Naive thymus-derived CD4-positive, alpha-beta T cell (primary cell): ENCODE data around the gene EFNA3. TPM values are rescaled to one million over a fixed set of nuclear protein-coding genes. Genes with fewer than 3 reads are reported as not detected.

Experiments used
- ATAC-seq: fragments of 150-1000 bp; cut with Tn5 transposase; 2 replicates; pipeline ENCODE4 v1.10.0; 2021; ENCODE audit warnings: mild to moderate bottlenecking, moderate library complexity
- CTCF ChIA-PET: fragments of 350-600 bp; sonication (Branson Sonifier 250); formaldehyde crosslinking; loops from one replicate; lab custom pipeline; 2021; ENCODE audit warnings: antibody characterized with exemption; lab: Charles Lee
- POLR2A ChIA-PET: fragments of 350-600 bp; sonication (Branson Sonifier 250); formaldehyde crosslinking; loops from one replicate; lab custom pipeline; 2021; ENCODE audit warnings: antibody characterized with exemption, inconsistent platforms; lab: Charles Lee
- DNase-seq, 9 donors: peaks; one replicate each; pipeline versions ENCODE4 v3.0.0 to v3.0.0-alpha.2; 2020 to 2022; ENCODE audit warnings: mixed read lengths in 1 of 9
- H3K27ac ChIP-seq: one replicate; pipeline ENCODE4 v1.7.0; 2013; ENCODE audit warnings: mild to moderate bottlenecking, low read depth, low read length, moderate library complexity
- H3K27me3 ChIP-seq, 2 donors: one replicate each; pipeline ENCODE4 v1.7.0; 2013; ENCODE audit warnings: low read length in 2 of 2, mild to moderate bottlenecking in 2 of 2, moderate library complexity in 2 of 2; ENCODE audit not compliant: control insufficient read depth in 2 of 2, insufficient read depth in 2 of 2
- H3K36me3 ChIP-seq, 3 experiments: 1 replicate in 2 of 3; 2 replicates in 1 of 3; pipeline ENCODE4 v1.7.0; 2013; ENCODE audit warnings: low read length in 3 of 3, mild to moderate bottlenecking in 3 of 3, moderate library complexity in 1 of 3; ENCODE audit not compliant: insufficient read depth in 3 of 3, control insufficient read depth in 2 of 3
- H3K4me1 ChIP-seq, 2 donors: one replicate each; pipeline ENCODE4 v1.7.0; 2013; ENCODE audit warnings: low read length in 2 of 2, mild to moderate bottlenecking in 2 of 2, moderate library complexity in 1 of 2; ENCODE audit not compliant: control insufficient read depth in 2 of 2, insufficient read depth in 2 of 2
- H3K4me3 ChIP-seq: 2 replicates; pipeline ENCODE4 v1.7.0; 2013; ENCODE audit warnings: mild to moderate bottlenecking, low read length
- H3K9me3 ChIP-seq, 3 experiments: 1 replicate in 2 of 3; 2 replicates in 1 of 3; pipeline ENCODE4 v1.7.0; 2013; ENCODE audit warnings: low read length in 3 of 3; ENCODE audit not compliant: control insufficient read depth in 2 of 3
- H3K27ac Mint-ChIP-seq, 9 donors: one replicate each; pipeline ENCODE4 v1.8.0; 2020 to 2022; ENCODE audit warnings: mixed read lengths in 9 of 9, mild to moderate bottlenecking in 8 of 9, moderate library complexity in 5 of 9, inconsistent platforms in 2 of 9
- H3K27me3 Mint-ChIP-seq, 5 donors: one replicate each; pipeline ENCODE4 v1.8.0; 2021 to 2022; ENCODE audit warnings: mixed read lengths in 5 of 5, mild to moderate bottlenecking in 1 of 5
- H3K36me3 Mint-ChIP-seq, 5 donors: one replicate each; pipeline ENCODE4 v1.8.0; 2020 to 2022; ENCODE audit warnings: mixed read lengths in 5 of 5, mild to moderate bottlenecking in 3 of 5, inconsistent platforms in 1 of 5
- H3K4me1 Mint-ChIP-seq, 7 donors: one replicate each; pipeline ENCODE4 v1.8.0; 2020 to 2022; ENCODE audit warnings: mixed read lengths in 7 of 7, mild to moderate bottlenecking in 3 of 7, inconsistent platforms in 1 of 7
- H3K4me3 Mint-ChIP-seq, 10 donors: one replicate each; pipeline ENCODE4 v1.8.0; 2020 to 2022; ENCODE audit warnings: mild to moderate bottlenecking in 10 of 10, mixed read lengths in 10 of 10, moderate library complexity in 6 of 10, inconsistent platforms in 2 of 10
- H3K9me3 Mint-ChIP-seq, 11 donors: one replicate each; pipeline ENCODE4 v1.8.0; 2020 to 2022; ENCODE audit warnings: mixed read lengths in 11 of 11, mild to moderate bottlenecking in 4 of 11, inconsistent platforms in 1 of 11, moderate library complexity in 1 of 11
- intact Hi-C, 2 donors: fragments of 100-400 bp; cut with micrococcal nuclease; formaldehyde crosslinking; loops; one replicate each; pipeline ENCODE4 v1.15.1; 2023
- polyA plus RNA-seq, 2 donors: library from polyadenylated mRNA; unstranded; fragments of 300-500 nt; fragmentation: Illumina TruSeq; gene quantifications; one replicate each; pipeline ENCODE4 v1.2.3, GENCODE V29; 2021
- total RNA-seq, 6 experiments: library from RNA in 5 of 6; stranded (reverse) in 5 of 6; gene quantifications; 1 replicate in 5 of 6; 2 replicates in 1 of 6; pipeline ENCODE4 v1.2.3 and lab custom pipeline; 2021 to 2026

The EFNA3 gene
- total and polyA plus RNA-seq, 7 experiments from 2014 or later = 0.42 to 4.0 (median 1.7) TPM

DNA sequence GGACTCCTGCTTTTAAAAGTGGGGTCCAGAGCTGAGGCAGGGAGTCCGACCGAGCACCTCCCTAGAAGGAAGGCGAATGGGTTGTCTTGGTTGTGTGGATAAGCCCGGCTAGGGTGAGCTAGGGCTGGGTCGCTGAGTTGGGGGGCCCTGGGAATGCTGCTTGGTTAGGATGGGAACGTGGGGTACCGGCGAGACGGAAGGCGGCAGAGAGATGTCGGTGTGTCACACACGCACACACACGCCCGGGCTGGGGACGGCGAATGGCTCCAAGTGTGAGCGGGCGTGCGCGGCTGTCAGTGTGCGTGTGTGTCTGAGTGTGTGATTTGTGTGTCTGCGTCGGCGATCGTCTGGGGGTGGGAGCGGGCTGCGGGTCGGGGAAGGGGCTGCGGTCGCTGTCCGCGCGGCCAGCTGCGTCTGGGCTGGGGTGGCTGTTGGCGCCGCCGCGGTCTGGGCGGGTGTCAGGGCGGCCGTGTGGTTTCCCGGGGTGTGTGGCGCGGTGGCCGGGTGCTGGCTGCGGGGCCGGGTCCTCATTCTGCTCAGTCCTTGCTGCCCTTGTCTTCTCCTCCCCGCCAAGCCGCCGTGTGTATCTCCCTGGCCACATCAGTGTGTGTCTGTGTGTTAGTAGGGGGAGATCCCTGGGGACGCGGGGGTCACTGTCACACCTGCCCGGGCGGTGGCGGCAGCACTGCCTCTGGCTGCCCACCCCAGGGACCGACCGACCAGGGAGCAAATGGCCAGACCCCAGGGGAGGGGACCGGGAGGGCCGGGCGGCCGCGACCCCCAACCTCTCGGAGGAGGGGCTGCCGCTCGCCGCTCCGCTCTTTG, 1.1 kb downstream of the EFNA3 start:
- peak overlapping the region in 8 of 9 donors; percentile 1 to 84 (median 50) for H3K27ac Mint-ChIP-seq
- POLR2A ChIA-PET = interaction anchor here (0.6 to 1.7 kb wide), 5 partner anchors 10 to 93 kb away, joined by 3 to 8 read pairs (median 4); partner anchors contain the start of genes EFNA4 and KRTCAP2
- H3K4me3 Mint-ChIP-seq = peak overlapping the region; percentile 79 to 92 (median 86)
- CTCF ChIA-PET = interaction anchor here (0.7 to 8.1 kb wide), 4 partner anchors 16 to 42 kb away, joined by 3 to 52 read pairs (median 4); partner anchors contain the start of gene EFNA4
- H3K4me3 ChIP-seq = peak overlapping the region; percentile 48
- H3K36me3 ChIP-seq = no peaks in the 10 kb centered on the region
- no peak overlapping the region for H3K27ac ChIP-seq
- H3K4me1 Mint-ChIP-seq = peaks cover 30 to 69% (median 55%) of the 10 kb centered on the region in 7 donors
- H3K36me3 Mint-ChIP-seq = peaks cover 0 to 4% (median 0%) of the 10 kb centered on the region in 5 donors
- H3K4me1 ChIP-seq = peaks cover 51 to 53% of the 10 kb centered on the region in 2 donors
- no peaks in the 10 kb centered on the region for H3K9me3 ChIP-seq
- peaks cover 0 to 4% (median 0%) of the 10 kb centered on the region in 11 donors for H3K9me3 Mint-ChIP-seq
- ATAC-seq (no peak), DNase-seq (peak in 2 of 9 donors; percentile 24 to 40)
- peaks cover 28 to 31% of the 10 kb centered on the region in 2 donors for H3K27me3 ChIP-seq
- intact Hi-C loops = loop anchor here (1.0 to 10.0 kb wide), 5 partner anchors 8 to 605 kb away; partner anchors contain the start of genes PBXIP1 (in 1 of the 2) and SLC50A1 (in 1 of the 2)
- H3K27me3 Mint-ChIP-seq = peaks cover 17 to 56% (median 31%) of the 10 kb centered on the region in 5 donors

DNA sequence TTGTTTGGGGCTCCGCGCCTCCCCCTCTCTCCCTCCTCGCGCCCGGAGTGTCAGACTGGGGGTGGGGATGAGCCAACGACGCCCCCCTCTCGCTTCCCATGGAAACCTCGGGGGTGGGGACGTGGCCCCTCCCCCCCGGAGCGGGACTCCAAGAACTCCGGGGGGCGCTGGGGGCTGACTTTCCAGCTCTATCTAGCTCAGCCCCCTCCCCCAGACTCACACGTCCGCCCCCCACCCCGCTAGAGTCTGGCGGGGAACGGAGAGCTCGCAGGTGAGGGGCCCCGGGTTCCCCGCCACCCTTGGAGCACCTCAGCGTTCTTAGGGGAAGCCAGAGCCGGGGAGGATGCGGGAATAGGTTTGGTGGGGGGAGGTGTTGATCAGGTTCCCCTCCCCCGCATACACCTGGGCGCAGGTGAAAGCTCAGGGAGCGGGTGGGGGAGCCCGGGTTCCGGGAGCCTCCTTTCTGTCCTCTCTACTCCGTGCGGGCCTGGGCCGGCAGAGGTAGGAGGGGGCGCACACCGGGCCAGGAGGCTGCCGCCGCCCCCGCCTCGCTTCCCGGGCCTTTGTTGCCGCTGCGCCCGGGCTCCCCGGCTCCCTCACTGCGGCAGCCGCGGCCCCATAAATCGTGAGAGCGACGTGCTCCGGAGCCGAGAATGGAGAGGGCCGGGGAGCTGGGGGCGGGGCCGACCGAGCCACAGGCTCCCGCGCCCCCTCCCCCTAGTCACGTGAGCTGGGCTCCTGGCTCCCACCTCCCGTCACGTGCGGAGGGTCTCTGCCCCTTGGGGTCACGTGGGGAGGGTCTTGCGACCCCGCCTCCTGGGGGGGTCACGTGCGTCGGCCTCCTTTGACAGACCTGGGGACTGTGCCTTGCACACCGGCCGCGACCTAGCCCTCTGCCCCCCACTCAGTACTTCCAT, 1.9 kb downstream of the EFNA3 start:
- Histone ChIP-seq H3K27ac (no peak overlapping the region), H3K27me3 (peaks cover 28 to 31% of the 10 kb centered on the region in 2 donors), H3K36me3 (no peaks in the 10 kb centered on the region), H3K4me1 (peaks cover 54 to 55% of the 10 kb centered on the region in 2 donors), H3K9me3 (no peaks in the 10 kb centered on the region), H3K4me3 (peak overlapping the region; percentile 51)
- Mint-ChIP-seq H3K36me3 (peaks cover 0 to 4% (median 0%) of the 10 kb centered on the region in 5 donors), H3K4me1 (peaks cover 30 to 76% (median 55%) of the 10 kb centered on the region in 7 donors), H3K27ac (peak overlapping the region in 1 of 9 donors; percentile 60), H3K4me3 (peak overlapping the region; percentile 77 to 92 (median 84)), H3K9me3 (peaks cover 0 to 4% (median 0%) of the 10 kb centered on the region in 11 donors), H3K27me3 (peaks cover 17 to 58% (median 31%) of the 10 kb centered on the region in 5 donors)
- no peak for ATAC-seq
- intact Hi-C loops = loop anchor here (5.0 to 10.0 kb wide), 3 partner anchors 57 to 606 kb away; partner anchors contain the start of genes PBXIP1 (in 1 of the 2) and SLC50A1 (in 1 of the 2)
- ChIA-PET CTCF (interaction anchor here (0.6 to 8.1 kb wide), 5 partner anchors 11 to 610 kb away, joined by 3 to 52 read pairs (median 4); partner anchors contain the start of gene EFNA4), POLR2A (interaction anchor here (0.6 to 1.7 kb wide), 6 partner anchors 9 to 125 kb away, joined by 3 to 5 read pairs (median 4); partner anchors contain the start of genes EFNA4, KRTCAP2 and PBXIP1)
- peak in 3 of 9 donors; percentile 24 to 52 (median 46) for DNase-seq

- H3K4me3 ChIP-seq = peak overlapping the region; percentile 51
- ATAC-seq (no peak), DNase-seq (peak in 3 of 9 donors; percentile 38 to 52 (median 40))
- intact Hi-C loops = loop anchor here (5.0 to 10.0 kb wide), 3 partner anchors 56 to 607 kb away; partner anchors contain the start of genes PBXIP1 (in 1 of the 2) and SLC50A1 (in 1 of the 2)
- no peak overlapping the region for H3K27ac ChIP-seq
- Mint-ChIP-seq H3K27me3 (peaks cover 17 to 58% (median 31%) of the 10 kb centered on the region in 5 donors), H3K4me3 (peak overlapping the region; percentile 77 to 92 (median 84)), H3K9me3 (peaks cover 0 to 4% (median 0%) of the 10 kb centered on the region in 11 donors), H3K36me3 (peaks cover 0 to 4% (median 0%) of the 10 kb centered on the region in 5 donors), H3K27ac (peak overlapping the region in 6 of 9 donors; percentile 12 to 76 (median 62)), H3K4me1 (peaks cover 30 to 69% (median 56%) of the 10 kb centered on the region in 7 donors)
- no peaks in the 10 kb centered on the region for H3K36me3 ChIP-seq
- H3K27me3 ChIP-seq = peaks cover 28 to 31% of the 10 kb centered on the region in 2 donors
- peaks cover 61 to 63% of the 10 kb centered on the region in 2 donors for H3K4me1 ChIP-seq
- no peaks in the 10 kb centered on the region for H3K9me3 ChIP-seq
- ChIA-PET POLR2A (interaction anchor here (0.7 to 4.4 kb wide), 6 partner anchors 10 to 126 kb away, joined by 3 to 51 read pairs (median 4); partner anchors contain the start of genes EFNA4, KRTCAP2 and PBXIP1), CTCF (interaction anchor here (1.1 to 8.1 kb wide), 4 partner anchors 9 to 29 kb away, joined by 3 to 131 read pairs (median 28); partner anchors contain the start of gene EFNA4)
Observed at GRCh38 chr1:155081472-155082300, 3.0 kb downstream of the EFNA3 start.

GRCh38 chr1:155082301-155083051, 3.8 kb downstream of the EFNA3 start:
- intact Hi-C loops = loop anchor here (5.0 to 10.0 kb wide), 3 partner anchors 55 to 608 kb away; partner anchors contain the start of genes PBXIP1 (in 1 of the 2) and SLC50A1 (in 1 of the 2)
- Histone ChIP-seq H3K9me3 (no peaks in the 10 kb centered on the region), H3K4me3 (peak overlapping the region; percentile 51), H3K27me3 (peaks cover 28 to 31% of the 10 kb centered on the region in 2 donors), H3K4me1 (peaks cover 61 to 63% of the 10 kb centered on the region in 2 donors), H3K27ac (no peak overlapping the region), H3K36me3 (no peaks in the 10 kb centered on the region)
- ATAC-seq = no peak
- DNase-seq = peak in 3 of 9 donors; percentile 26 to 47 (median 43)
- ChIA-PET POLR2A (interaction anchor here (1.1 to 4.4 kb wide), 2 partner anchors 18 to 24 kb away, joined by 3 to 51 read pairs; partner anchors contain the start of gene EFNA4), CTCF (interaction anchor here (1.0 to 4.7 kb wide), 3 partner anchors 9 to 21 kb away, joined by 3 to 131 read pairs (median 25); partner anchors contain the start of gene EFNA4)
- H3K9me3 Mint-ChIP-seq = peaks cover 0 to 4% (median 0%) of the 10 kb centered on the region in 11 donors
- peaks cover 30 to 61% (median 55%) of the 10 kb centered on the region in 7 donors for H3K4me1 Mint-ChIP-seq
- peaks cover 17 to 56% (median 31%) of the 10 kb centered on the region in 5 donors for H3K27me3 Mint-ChIP-seq
- peak overlapping the region; percentile 55 to 90 (median 70) for H3K4me3 Mint-ChIP-seq
- H3K36me3 Mint-ChIP-seq = peaks cover 0 to 4% (median 0%) of the 10 kb centered on the region in 5 donors
- H3K27ac Mint-ChIP-seq = no peak overlapping the region
